Breast epithelium (tissue), 3 donors: ENCODE results near the gene FETUB.

Experiments
- CTCF ChIP-seq, 3 donors: fragments of 450-650 bp; IDR thresholded peaks; one replicate each; pipeline ENCODE4 v1.5.1; 2016 to 2017; ENCODE audit warnings: antibody characterized with exemption in 3 of 3, mild to moderate bottlenecking in 3 of 3, moderate library complexity in 3 of 3
- POLR2A ChIP-seq: fragments of 450-650 bp; IDR thresholded peaks from one replicate; pipeline ENCODE4 v1.6.1; 2016; ENCODE audit warnings: antibody characterized with exemption, mild to moderate bottlenecking, moderate library complexity
- POLR2AphosphoS5 ChIP-seq, 3 donors: sonication (generic); formaldehyde crosslinking; IDR thresholded peaks; one replicate each; pipeline ENCODE4 v1.6.1; 2017; ENCODE audit warnings: antibody characterized with exemption in 3 of 3

GRCh38 chr3:186642014-186642413 is 1.8 kb downstream of the FETUB start:
- no peak for TF ChIP-seq POLR2AphosphoS5 (IDR thresholded peaks at IDR 0.05)
- TF ChIP-seq CTCF (IDR thresholded peaks at IDR 0.05): no peak
- no peak for TF ChIP-seq POLR2A
